HepG2 (cell line): Measurements from ENCODE around the gene C20orf96. TPM values are rescaled to one million over a fixed set of nuclear protein-coding genes. Genes with fewer than 3 reads are reported as not detected.

ENCODE experiments used
- CBX2 ChIP-seq, 2 experiments: fragments of 200-600 bp in 1 of 2; sonication (generic); formaldehyde crosslinking in 1 of 2; IDR thresholded peaks; 2 replicates each; pipeline versions ENCODE4 v1.7.0 to v1.8.1; 2018 to 2022; ENCODE audit warnings: low read depth in 2 of 2, low read length in 1 of 2, mild to moderate bottlenecking in 1 of 2, missing genetic modification reagents in 1 of 2
- FLYWCH1 ChIP-seq: sonication (generic); formaldehyde crosslinking; IDR thresholded peaks from 2 replicates; pipeline ENCODE4 v1.8.1; 2023; ENCODE audit warnings: mild to moderate bottlenecking, missing genetic modification reagents
- ISL2 ChIP-seq: sonication (generic); formaldehyde crosslinking; IDR thresholded peaks from 2 replicates; pipeline ENCODE4 v1.5.0; 2020; ENCODE audit warnings: missing genetic modification reagents
- JUND ChIP-seq: sonication (generic); formaldehyde crosslinking; IDR thresholded peaks from 2 replicates; pipeline ENCODE4 v1.8.0; 2022; ENCODE audit warnings: mild to moderate bottlenecking, missing genetic modification reagents
- NR1H2 ChIP-seq: sonication (generic); formaldehyde crosslinking; IDR thresholded peaks from 2 replicates; pipeline ENCODE4 v1.8.1; 2022; ENCODE audit warnings: low read depth, missing genetic modification reagents, borderline replicate concordance
- NRL ChIP-seq: sonication (generic); formaldehyde crosslinking; IDR thresholded peaks from 2 replicates; pipeline ENCODE4 v1.5.0; 2020; ENCODE audit warnings: missing genetic modification reagents, mild to moderate bottlenecking, moderate library complexity, borderline replicate concordance
- SNAPC2 ChIP-seq: sonication (generic); formaldehyde crosslinking; IDR thresholded peaks from 2 replicates; pipeline ENCODE4 v1.8.1; 2022; ENCODE audit warnings: mild to moderate bottlenecking, missing genetic modification reagents
- ZBTB3 ChIP-seq: sonication (generic); formaldehyde crosslinking; IDR thresholded peaks from 2 replicates; pipeline ENCODE4 v1.4.0; 2020; ENCODE audit warnings: low read depth, mild to moderate bottlenecking, moderate library complexity, missing genetic modification reagents, borderline replicate concordance
- ZNF264 ChIP-seq: sonication (generic); formaldehyde crosslinking; IDR thresholded peaks from 2 replicates; pipeline ENCODE4 v1.4.0; 2020; ENCODE audit warnings: missing genetic modification reagents
- ZNF329 ChIP-seq: sonication (generic); formaldehyde crosslinking; IDR thresholded peaks from 2 replicates; pipeline ENCODE4 v1.9.0; 2021; ENCODE audit warnings: low read depth, mild to moderate bottlenecking, missing genetic modification reagents
- ZSCAN31 ChIP-seq: sonication (generic); formaldehyde crosslinking; IDR thresholded peaks from 2 replicates; pipeline ENCODE4 v1.5.0; 2020; ENCODE audit warnings: low read depth, mild to moderate bottlenecking, missing genetic modification reagents
- polyA plus RNA-seq, 8 experiments: library from polyadenylated mRNA; depleted of rRNA in 3 of 8; stranded (reverse) in 7 of 8; unstranded in 1 of 8; fragments of >200 nt; fragmentation: Illumina TruSeq in 4 of 8; extraction: Trizol in 4 of 8; gene quantifications; 2 replicates each; pipeline versions ENCODE4 v1.2.1 to v1.2.3, GENCODE V29; 2011 to 2016; ENCODE audit warnings: low read depth in 4 of 8, missing spikeins in 1 of 8, mixed read lengths in 1 of 8; ENCODE audit not compliant: insufficient read depth in 1 of 8
- total RNA-seq, 5 experiments: library from RNA; depleted of rRNA; stranded (reverse); fragments of >200 nt; fragmentation: Illumina TruSeq; extraction: Trizol; gene quantifications; 2 replicates each; pipeline ENCODE4 v1.2.3, GENCODE V29; 2016; ENCODE audit warnings: low read depth in 1 of 5
- TF ChIP-seq, protein P1 (sequence below): sonication (generic); formaldehyde crosslinking; IDR thresholded peaks from 2 replicates; pipeline ENCODE4 v1.5.0; 2020; ENCODE audit warnings: mild to moderate bottlenecking, missing genetic modification reagents, borderline replicate concordance
- TF ChIP-seq, protein P2 (sequence below): IDR thresholded peaks from 2 replicates; pipeline ENCODE4 v1.6.1; 2018; ENCODE audit warnings: missing genetic modification reagents, mild to moderate bottlenecking, missing compliant biosample characterization
- TF ChIP-seq, protein P3 (sequence below): IDR thresholded peaks from 2 replicates; pipeline ENCODE4 v1.6.1; 2016; ENCODE audit warnings: missing compliant biosample characterization, missing genetic modification reagents, borderline replicate concordance
- TF ChIP-seq, protein P4 (sequence below): sonication (generic); formaldehyde crosslinking; IDR thresholded peaks from 2 replicates; pipeline ENCODE4 v1.9.0; 2021; ENCODE audit warnings: missing genetic modification reagents, borderline replicate concordance
- TF ChIP-seq, protein P5 (sequence below): sonication (generic); formaldehyde crosslinking; IDR thresholded peaks from 2 replicates; pipeline ENCODE4 v1.8.0; 2022; ENCODE audit warnings: mild to moderate bottlenecking, missing genetic modification reagents, moderate library complexity

Gene C20orf96
- total and polyA plus RNA-seq, 2 of the 13 experiments (the other 11 are each of a cell fraction or from before 2014, with no cell fraction given), result 3.8 to 20.6 TPM

DNA sequence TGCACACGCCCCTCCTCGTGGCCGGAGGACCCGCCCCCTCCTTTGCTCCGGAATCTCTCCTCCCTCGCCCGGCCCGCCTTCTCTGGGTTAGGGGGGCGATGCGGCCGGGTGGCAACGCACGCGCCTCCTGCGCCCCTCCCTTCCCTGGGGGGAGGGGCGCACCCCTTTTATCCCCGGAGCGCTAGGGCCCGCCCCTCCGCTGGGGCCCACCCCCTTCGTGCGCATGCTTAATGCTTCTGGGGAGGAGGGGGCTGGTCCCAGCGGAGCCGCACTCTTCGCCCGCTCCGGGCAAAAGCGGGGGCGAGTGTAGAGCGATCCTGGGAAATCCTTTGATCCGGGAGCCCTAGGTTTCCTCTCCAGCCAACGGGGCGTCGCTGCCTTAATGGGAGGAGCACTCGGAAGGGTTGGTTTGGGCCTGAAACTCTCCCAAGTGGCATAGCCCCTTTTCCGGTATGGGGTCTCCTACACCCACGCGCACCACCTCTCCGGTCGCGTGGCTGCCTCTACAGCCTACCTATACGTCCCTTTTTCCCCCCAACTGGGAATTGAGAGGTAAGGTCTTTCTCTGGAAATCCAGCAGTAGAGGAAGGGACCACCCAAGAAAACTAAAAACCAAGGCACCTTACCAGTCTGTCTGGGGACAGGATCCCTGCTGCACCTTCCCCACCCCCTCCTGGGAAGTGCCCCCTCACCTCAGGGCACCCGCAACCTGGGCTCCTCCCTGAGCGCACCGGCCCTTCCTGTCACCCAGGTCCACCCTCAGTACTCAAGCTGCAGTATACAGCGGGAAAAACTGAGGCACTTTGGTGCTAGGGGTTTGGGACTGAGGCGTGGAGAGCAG is 36.9 kb upstream of the C20orf96 start (continued):
- TF ChIP-seq, protein P1, sequence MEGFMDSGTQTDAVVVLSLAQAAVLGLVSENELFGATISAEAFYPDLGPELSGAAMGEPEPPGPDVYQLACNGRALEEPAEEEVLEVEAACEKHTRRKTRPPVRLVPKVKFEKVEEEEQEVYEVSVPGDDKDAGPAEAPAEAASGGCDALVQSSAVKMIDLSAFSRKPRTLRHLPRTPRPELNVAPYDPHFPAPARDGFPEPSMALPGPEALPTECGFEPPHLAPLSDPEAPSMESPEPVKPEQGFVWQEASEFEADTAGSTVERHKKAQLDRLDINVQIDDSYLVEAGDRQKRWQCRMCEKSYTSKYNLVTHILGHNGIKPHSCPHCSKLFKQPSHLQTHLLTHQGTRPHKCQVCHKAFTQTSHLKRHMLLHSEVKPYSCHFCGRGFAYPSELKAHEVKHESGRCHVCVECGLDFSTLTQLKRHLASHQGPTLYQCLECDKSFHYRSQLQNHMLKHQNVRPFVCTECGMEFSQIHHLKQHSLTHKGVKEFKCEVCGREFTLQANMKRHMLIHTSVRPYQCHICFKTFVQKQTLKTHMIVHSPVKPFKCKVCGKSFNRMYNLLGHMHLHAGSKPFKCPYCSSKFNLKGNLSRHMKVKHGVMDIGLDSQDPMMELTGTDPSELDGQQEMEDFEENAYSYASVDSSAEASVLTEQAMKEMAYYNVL (CRISPR knock-in tag), result no peak
- TF ChIP-seq NR1H2 (CRISPR knock-in tag) (no peak), JUND (CRISPR knock-in tag) (peak; percentile 44; the same call in 1 of the 2 replicates), FLYWCH1 (CRISPR knock-in tag) (no peak), NRL (CRISPR knock-in tag) (no peak; the same call in 1 of the 2 replicates), ZSCAN31 (CRISPR knock-in tag) (no peak), ZNF329 (CRISPR knock-in tag) (no peak; the same call in 1 of the 2 replicates), ISL2 (peak; percentile 30; the same call in 1 of the 2 replicates), CBX2 (IDR thresholded peaks at IDR 0.05; ENCODE audit: low read depth, low read length) (no peak), CBX2 (CRISPR knock-in tag; IDR thresholded peaks at IDR 0.05; ENCODE audit: low read depth) (no peak), ZNF264 (CRISPR knock-in tag) (0 out of 2 replicates have a peak, but pooled peaks have one; percentile 50), SNAPC2 (peak; percentile 84; the same call in 1 of the 2 replicates), ZBTB3 (CRISPR knock-in tag) (no peak; the same call in 1 of the 2 replicates)
- TF ChIP-seq, protein P2, sequence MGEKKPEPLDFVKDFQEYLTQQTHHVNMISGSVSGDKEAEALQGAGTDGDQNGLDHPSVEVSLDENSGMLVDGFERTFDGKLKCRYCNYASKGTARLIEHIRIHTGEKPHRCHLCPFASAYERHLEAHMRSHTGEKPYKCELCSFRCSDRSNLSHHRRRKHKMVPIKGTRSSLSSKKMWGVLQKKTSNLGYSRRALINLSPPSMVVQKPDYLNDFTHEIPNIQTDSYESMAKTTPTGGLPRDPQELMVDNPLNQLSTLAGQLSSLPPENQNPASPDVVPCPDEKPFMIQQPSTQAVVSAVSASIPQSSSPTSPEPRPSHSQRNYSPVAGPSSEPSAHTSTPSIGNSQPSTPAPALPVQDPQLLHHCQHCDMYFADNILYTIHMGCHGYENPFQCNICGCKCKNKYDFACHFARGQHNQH (CRISPR knock-in tag), result peak; percentile 67
- TF ChIP-seq, protein P3, sequence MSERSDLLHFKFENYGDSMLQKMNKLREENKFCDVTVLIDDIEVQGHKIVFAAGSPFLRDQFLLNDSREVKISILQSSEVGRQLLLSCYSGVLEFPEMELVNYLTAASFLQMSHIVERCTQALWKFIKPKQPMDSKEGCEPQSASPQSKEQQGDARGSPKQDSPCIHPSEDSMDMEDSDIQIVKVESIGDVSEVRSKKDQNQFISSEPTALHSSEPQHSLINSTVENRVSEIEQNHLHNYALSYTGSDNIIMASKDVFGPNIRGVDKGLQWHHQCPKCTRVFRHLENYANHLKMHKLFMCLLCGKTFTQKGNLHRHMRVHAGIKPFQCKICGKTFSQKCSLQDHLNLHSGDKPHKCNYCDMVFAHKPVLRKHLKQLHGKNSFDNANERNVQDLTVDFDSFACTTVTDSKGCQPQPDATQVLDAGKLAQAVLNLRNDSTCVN, result no peak
- TF ChIP-seq, protein P4, sequence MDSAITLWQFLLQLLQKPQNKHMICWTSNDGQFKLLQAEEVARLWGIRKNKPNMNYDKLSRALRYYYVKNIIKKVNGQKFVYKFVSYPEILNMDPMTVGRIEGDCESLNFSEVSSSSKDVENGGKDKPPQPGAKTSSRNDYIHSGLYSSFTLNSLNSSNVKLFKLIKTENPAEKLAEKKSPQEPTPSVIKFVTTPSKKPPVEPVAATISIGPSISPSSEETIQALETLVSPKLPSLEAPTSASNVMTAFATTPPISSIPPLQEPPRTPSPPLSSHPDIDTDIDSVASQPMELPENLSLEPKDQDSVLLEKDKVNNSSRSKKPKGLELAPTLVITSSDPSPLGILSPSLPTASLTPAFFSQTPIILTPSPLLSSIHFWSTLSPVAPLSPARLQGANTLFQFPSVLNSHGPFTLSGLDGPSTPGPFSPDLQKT (CRISPR knock-in tag), result no peak
- TF ChIP-seq, protein P5, sequence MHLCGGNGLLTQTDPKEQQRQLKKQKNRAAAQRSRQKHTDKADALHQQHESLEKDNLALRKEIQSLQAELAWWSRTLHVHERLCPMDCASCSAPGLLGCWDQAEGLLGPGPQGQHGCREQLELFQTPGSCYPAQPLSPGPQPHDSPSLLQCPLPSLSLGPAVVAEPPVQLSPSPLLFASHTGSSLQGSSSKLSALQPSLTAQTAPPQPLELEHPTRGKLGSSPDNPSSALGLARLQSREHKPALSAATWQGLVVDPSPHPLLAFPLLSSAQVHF (CRISPR knock-in tag), result no peak
